Endodermal cell (in vitro differentiated cells): Measurements from ENCODE around the gene UCKL1. TPM values are rescaled to one million over a fixed set of nuclear protein-coding genes. Genes with fewer than 3 reads are reported as not detected.
A peak's percentile ranks its signal among the peaks of the same experiment; 100 is the strongest.
"Not testable (repeated sequence)": the region's sequence is repeated elsewhere in the genome, so short reads cannot be mapped to it uniquely, and the experiment has no call there.

ENCODE experiments used
- DNase-seq: peaks from one replicate; pipeline ENCODE4 v3.0.0-alpha.2; 2017
- H3K27ac ChIP-seq: 2 replicates; pipeline ENCODE4 v1.5.1; 2013; ENCODE audit warnings: mild to moderate bottlenecking, low read depth, low read length, moderate library complexity
- H3K27me3 ChIP-seq: 2 replicates; pipeline ENCODE4 v1.6.1; 2013; ENCODE audit warnings: mild to moderate bottlenecking, low read length, moderate library complexity; ENCODE audit not compliant: insufficient read depth, control insufficient read depth, poor library complexity, severe bottlenecking
- H3K36me3 ChIP-seq: 2 replicates; pipeline ENCODE4 v1.7.0; 2013; ENCODE audit warnings: mild to moderate bottlenecking, low read length, moderate library complexity; ENCODE audit not compliant: control insufficient read depth, insufficient read depth
- H3K4me1 ChIP-seq: one replicate; pipeline ENCODE4 v1.7.0; 2013; ENCODE audit warnings: low read length; ENCODE audit not compliant: control insufficient read depth, insufficient read depth
- H3K4me3 ChIP-seq: 2 replicates; pipeline ENCODE4 v1.5.1; 2013; ENCODE audit warnings: mild to moderate bottlenecking, low read length, moderate library complexity
- H3K9ac ChIP-seq: 2 replicates; pipeline ENCODE4 v1.6.1; 2013; ENCODE audit warnings: mild to moderate bottlenecking, low read length, moderate library complexity; ENCODE audit not compliant: poor library complexity, severe bottlenecking; ENCODE audit errors: extremely low read depth
- H3K9me3 ChIP-seq: 2 replicates; pipeline ENCODE4 v1.6.1; 2013; ENCODE audit warnings: mild to moderate bottlenecking, low read length, moderate library complexity; ENCODE audit not compliant: control insufficient read depth
- H3K27ac Mint-ChIP-seq: 2 replicates; pipeline ENCODE4 v1.8.0; 2020; ENCODE audit warnings: mixed read lengths
- H3K27me3 Mint-ChIP-seq: 2 replicates; pipeline ENCODE4 v1.8.0; 2021; ENCODE audit warnings: mild to moderate bottlenecking, mixed read lengths; ENCODE audit not compliant: insufficient read depth
- H3K36me3 Mint-ChIP-seq: 2 replicates; pipeline ENCODE4 v1.8.0; 2020; ENCODE audit warnings: low read depth, mixed read lengths
- H3K4me1 Mint-ChIP-seq: 2 replicates; pipeline ENCODE4 v1.8.0; 2020; ENCODE audit warnings: mixed read lengths
- H3K4me3 Mint-ChIP-seq: 2 replicates; pipeline ENCODE4 v1.8.0; 2020; ENCODE audit warnings: mild to moderate bottlenecking, moderate library complexity, mixed read lengths
- H3K9me3 Mint-ChIP-seq: 2 replicates; pipeline ENCODE4 v1.8.0; 2020; ENCODE audit warnings: mild to moderate bottlenecking, mixed read lengths
- WGBS, 2 experiments: methylation state at CpG; one replicate each; pipeline versions ENCODE4 v1.1.5 to v1.1.7; 2013; ENCODE audit warnings: missing lambda C conversion rate in 2 of 2, mixed read lengths in 1 of 2; ENCODE audit not compliant: insufficient coverage in 1 of 2, insufficient read length in 1 of 2; 5-methylcytosine and 5-hydroxymethylcytosine counted together
- total RNA-seq, 2 donors: library from RNA; stranded (reverse); fragmentation: NEBNext Ultra II Directional in 1 of 2; extraction: Animal tissue kit (Norgen Biotek cat#: 25700) in 1 of 2; gene quantifications; 2 replicates in 1 of 2; 3 replicates in 1 of 2; pipeline ENCODE4 v1.2.1, GENCODE V29; 2021
- TF ChIP-seq, protein P1 (sequence below): fragments of 200-600 bp; sonication (generic); conservative IDR thresholded peaks from 2 replicates; pipeline ENCODE4 v1.5.0; 2021; ENCODE audit warnings: antibody characterized with exemption, mild to moderate bottlenecking

The UCKL1 gene
- total RNA-seq, 2 donors from 2014 or later: 36.5 to 47.8 TPM

DNA sequence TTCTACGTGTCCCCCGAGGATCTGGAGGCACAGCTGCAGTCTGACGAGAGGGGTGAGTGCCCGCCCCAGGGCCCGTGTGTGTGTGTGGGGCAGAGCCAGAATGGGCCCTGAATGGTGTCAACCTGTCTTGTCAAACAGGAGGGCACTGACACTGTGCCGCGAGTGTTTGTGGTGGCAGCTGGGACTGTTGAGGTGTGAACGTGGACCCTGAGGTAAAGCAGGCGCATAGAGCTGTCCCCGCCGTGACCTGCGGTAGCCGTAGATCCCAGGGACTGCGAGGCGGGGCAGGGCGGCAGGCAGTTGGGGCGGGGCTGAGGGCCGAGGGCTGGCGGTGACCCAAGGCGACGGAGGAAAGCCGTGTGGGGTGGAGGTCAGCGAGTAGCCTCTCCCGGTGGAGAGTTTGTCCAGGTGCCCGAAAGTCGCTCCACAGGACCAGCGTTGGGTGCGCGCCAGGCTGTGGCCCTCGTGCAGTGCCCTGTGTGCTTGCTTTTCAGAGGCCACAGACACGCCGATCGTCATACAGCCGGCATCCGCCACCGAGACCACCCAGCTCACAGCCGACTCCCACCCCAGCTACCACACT, 25.2 kb downstream of the UCKL1 start:
- no peaks in the 10 kb centered on the region for H3K27me3 Mint-ChIP-seq
- no peaks in the 10 kb centered on the region for H3K9me3 Mint-ChIP-seq
- no peak overlapping the region for H3K9ac ChIP-seq
- H3K4me1 Mint-ChIP-seq: peaks cover 13% of the 10 kb centered on the region
- WGBS, 2 experiments: 95 to 98% methylated on average over 28 to 37 of the region's 37 CpGs
- no peak overlapping the region for H3K27ac ChIP-seq
- no peak overlapping the region for H3K4me3 ChIP-seq
- no peaks in the 10 kb centered on the region for H3K9me3 ChIP-seq
- peaks cover 56% of the 10 kb centered on the region for H3K36me3 ChIP-seq
- H3K27ac Mint-ChIP-seq: no peak overlapping the region
- TF ChIP-seq, protein P1, sequence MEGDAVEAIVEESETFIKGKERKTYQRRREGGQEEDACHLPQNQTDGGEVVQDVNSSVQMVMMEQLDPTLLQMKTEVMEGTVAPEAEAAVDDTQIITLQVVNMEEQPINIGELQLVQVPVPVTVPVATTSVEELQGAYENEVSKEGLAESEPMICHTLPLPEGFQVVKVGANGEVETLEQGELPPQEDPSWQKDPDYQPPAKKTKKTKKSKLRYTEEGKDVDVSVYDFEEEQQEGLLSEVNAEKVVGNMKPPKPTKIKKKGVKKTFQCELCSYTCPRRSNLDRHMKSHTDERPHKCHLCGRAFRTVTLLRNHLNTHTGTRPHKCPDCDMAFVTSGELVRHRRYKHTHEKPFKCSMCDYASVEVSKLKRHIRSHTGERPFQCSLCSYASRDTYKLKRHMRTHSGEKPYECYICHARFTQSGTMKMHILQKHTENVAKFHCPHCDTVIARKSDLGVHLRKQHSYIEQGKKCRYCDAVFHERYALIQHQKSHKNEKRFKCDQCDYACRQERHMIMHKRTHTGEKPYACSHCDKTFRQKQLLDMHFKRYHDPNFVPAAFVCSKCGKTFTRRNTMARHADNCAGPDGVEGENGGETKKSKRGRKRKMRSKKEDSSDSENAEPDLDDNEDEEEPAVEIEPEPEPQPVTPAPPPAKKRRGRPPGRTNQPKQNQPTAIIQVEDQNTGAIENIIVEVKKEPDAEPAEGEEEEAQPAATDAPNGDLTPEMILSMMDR: no peak
- peaks cover 4% of the 10 kb centered on the region for H3K4me1 ChIP-seq
- H3K36me3 Mint-ChIP-seq: peaks cover 64% of the 10 kb centered on the region
- H3K4me3 Mint-ChIP-seq: no peak overlapping the region
- H3K27me3 ChIP-seq: no peaks in the 10 kb centered on the region
- DNase-seq: no peak

DNA sequence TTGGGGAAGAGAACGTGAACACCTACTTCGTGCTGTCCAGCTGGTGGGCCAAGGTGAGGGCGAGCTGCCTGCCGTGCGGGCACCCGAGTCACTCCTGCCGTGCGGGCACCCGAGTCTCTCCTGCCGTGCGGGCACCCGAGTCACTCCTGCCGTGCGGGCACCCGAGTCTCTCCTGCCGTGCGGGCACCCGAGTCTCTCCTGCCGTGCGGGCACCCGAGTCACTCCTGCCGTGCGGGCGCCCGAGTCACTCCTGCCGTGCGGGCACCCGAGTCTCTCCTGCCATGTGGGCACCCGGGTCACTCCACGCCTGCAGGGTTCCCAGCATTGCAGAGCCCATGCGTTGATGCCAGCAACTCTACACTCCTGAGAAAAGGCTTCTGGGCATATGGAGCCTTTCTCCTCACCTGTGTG, 26.7 kb downstream of the UCKL1 start:
- peaks cover 45% of the 10 kb centered on the region for H3K36me3 ChIP-seq
- not testable (repeated sequence) for H3K4me3 ChIP-seq, H3K4me1 ChIP-seq, H3K27me3 ChIP-seq, H3K4me3 Mint-ChIP-seq, H3K9me3 ChIP-seq, H3K27me3 Mint-ChIP-seq, DNase-seq, H3K9me3 Mint-ChIP-seq, H3K9ac ChIP-seq, H3K27ac Mint-ChIP-seq, H3K27ac ChIP-seq
- Mint-ChIP-seq H3K36me3 (peaks cover 63% of the 10 kb centered on the region), H3K4me1 (peaks cover 13% of the 10 kb centered on the region)
- WGBS, 2 experiments: 99% methylated on average over 31 of the region's 31 CpGs

DNA sequence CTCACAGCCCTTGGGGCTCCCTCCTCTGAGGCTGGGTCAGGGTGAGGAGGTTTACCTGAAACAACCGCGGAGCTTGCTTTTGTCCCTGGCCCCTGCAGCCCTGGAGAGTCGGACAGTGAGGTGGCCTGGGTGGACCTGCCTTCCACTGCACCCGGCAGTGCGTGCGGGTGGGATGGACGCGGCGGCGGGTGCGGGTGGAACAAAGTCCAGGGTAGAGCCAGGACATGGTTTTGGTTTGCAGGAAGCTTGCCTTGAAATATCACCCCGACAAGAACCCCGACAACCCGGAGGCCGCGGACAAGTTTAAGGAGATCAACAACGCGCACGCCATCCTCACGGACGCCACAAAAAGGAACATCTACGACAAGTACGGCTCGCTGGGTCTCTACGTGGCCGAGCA, 27.1 kb downstream of the UCKL1 start:
- peaks cover 63% of the 10 kb centered on the region for H3K36me3 Mint-ChIP-seq
- Histone ChIP-seq H3K27ac (no peak overlapping the region), H3K27me3 (no peaks in the 10 kb centered on the region), H3K9me3 (no peaks in the 10 kb centered on the region), H3K4me1 (peaks cover 4% of the 10 kb centered on the region), H3K9ac (no peak overlapping the region), H3K4me3 (no peak overlapping the region), H3K36me3 (peaks cover 44% of the 10 kb centered on the region)
- WGBS, 2 experiments: 96 to 97% methylated on average over 22 to 26 of the region's 26 CpGs
- no peaks in the 10 kb centered on the region for H3K27me3 Mint-ChIP-seq
- peaks cover 13% of the 10 kb centered on the region for H3K4me1 Mint-ChIP-seq
- no peak overlapping the region for H3K27ac Mint-ChIP-seq
- H3K9me3 Mint-ChIP-seq: no peaks in the 10 kb centered on the region
- no peak overlapping the region for H3K4me3 Mint-ChIP-seq
- TF ChIP-seq, protein P1: no peak
- no peak for DNase-seq

DNA sequence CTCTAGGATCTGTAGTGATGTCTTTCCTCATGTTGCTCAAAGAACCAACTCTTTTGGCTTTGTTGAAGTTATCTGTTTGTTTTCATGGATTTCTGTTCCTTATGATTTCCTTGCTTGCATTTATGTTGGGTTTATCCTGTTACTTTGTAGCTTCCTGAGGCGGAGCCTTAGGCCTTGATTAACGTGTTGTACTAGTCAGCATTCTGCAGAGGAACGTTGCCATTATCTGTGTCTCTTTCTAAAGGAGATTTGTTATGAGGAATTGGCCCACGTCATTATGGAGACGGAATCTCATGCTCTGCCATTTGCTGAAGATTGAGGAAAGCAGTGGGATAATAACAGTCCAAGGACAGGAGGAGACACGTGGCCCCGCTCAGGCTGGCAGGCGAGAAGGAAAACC, 29.9 kb downstream of the UCKL1 start:
- TF ChIP-seq, protein P1: no peak
- Histone ChIP-seq H3K27ac (no peak overlapping the region), H3K4me1 (peaks cover 4% of the 10 kb centered on the region), H3K27me3 (no peaks in the 10 kb centered on the region), H3K9me3 (no peaks in the 10 kb centered on the region), H3K4me3 (no peak overlapping the region), H3K36me3 (peaks cover 35% of the 10 kb centered on the region), H3K9ac (peak overlapping the region; percentile 31)
- Mint-ChIP-seq H3K4me1 (peaks cover 13% of the 10 kb centered on the region), H3K27me3 (no peaks in the 10 kb centered on the region), H3K4me3 (no peak overlapping the region), H3K9me3 (no peaks in the 10 kb centered on the region), H3K36me3 (peaks cover 50% of the 10 kb centered on the region), H3K27ac (peak overlapping the region; percentile 84)
- DNase-seq: no peak
- WGBS, 2 experiments: 93 to 94% methylated on average over 5 to 8 of the region's 8 CpGs
